ENCODE measurements around the gene TCP11L2. TPM values are rescaled to one million over a fixed set of nuclear protein-coding genes. Genes with fewer than 3 reads are reported as not detected.

TCP11L2 gene
- polyA plus RNA-seq, 3 donors: 23.5 to 37.3 (median 35.8) TPM

DNA sequence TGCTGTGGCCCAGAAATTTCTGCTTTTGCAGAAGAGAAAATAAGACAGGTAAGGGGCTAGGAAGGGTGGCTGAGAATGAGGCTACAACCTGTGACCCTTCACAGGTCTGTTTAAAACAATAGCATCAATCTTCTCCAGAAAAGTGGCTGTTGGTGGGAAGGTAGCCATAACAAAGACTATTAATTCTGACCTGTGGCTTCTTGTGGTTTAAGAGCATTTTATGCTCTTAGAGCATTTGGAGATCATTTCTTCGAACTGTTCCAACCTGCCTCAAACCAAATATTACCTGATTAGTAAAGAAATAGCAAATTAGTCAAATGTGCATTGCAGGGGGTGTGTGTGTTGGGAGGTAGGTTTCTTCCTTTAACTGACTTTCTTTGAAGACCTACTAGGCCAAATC lies 15.2 kb upstream of the TCP11L2 start:
- H3K4me1 ChIP-seq (ENCODE audit: control insufficient read depth in 1 of 2, insufficient read depth in 2 of 2, low read length in 2 of 2): peaks cover 14 to 27% of the 10 kb centered on the region in 2 donors
- H3K27me3 ChIP-seq (ENCODE audit: control insufficient read depth in 2 of 2, insufficient read depth in 2 of 2, low read length in 2 of 2): peaks cover 10 to 13% of the 10 kb centered on the region in 2 donors
- intact Hi-C loops (cut with micrococcal nuclease): loop anchor here in 1 of 2 donors (5.0 kb wide), 1 partner anchor 40 kb away; the partner anchor contains the start of gene CKAP4
- Mint-ChIP-seq H3K9me3 (peaks cover under 1 to 3% (median 2%) of the 10 kb centered on the region in 7 donors), H3K4me3 (no peak overlapping the region), H3K27me3 (ENCODE audit: low read depth in 3 of 3) (peaks cover 14 to 29% (median 19%) of the 10 kb centered on the region in 3 donors), H3K27ac (peak overlapping the region in 3 of 7 donors; percentile 15 to 68 (median 43)), H3K4me1 (peaks cover 41% of the 10 kb centered on the region), H3K36me3 (peaks cover 1 to 2% of the 10 kb centered on the region in 2 donors)
- peaks cover 0 to under 1% of the 10 kb centered on the region in 2 donors for H3K9me3 ChIP-seq (replicated peaks in 1 of 2; ENCODE audit: control insufficient read depth in 1 of 2, insufficient read depth in 1 of 2, low read length in 2 of 2)
- TF ChIP-seq, protein P1, sequence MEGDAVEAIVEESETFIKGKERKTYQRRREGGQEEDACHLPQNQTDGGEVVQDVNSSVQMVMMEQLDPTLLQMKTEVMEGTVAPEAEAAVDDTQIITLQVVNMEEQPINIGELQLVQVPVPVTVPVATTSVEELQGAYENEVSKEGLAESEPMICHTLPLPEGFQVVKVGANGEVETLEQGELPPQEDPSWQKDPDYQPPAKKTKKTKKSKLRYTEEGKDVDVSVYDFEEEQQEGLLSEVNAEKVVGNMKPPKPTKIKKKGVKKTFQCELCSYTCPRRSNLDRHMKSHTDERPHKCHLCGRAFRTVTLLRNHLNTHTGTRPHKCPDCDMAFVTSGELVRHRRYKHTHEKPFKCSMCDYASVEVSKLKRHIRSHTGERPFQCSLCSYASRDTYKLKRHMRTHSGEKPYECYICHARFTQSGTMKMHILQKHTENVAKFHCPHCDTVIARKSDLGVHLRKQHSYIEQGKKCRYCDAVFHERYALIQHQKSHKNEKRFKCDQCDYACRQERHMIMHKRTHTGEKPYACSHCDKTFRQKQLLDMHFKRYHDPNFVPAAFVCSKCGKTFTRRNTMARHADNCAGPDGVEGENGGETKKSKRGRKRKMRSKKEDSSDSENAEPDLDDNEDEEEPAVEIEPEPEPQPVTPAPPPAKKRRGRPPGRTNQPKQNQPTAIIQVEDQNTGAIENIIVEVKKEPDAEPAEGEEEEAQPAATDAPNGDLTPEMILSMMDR (IDR thresholded peaks at IDR 0.05): no peak
- no peak overlapping the region for H3K9ac ChIP-seq (ENCODE audit: insufficient read depth, low read length, poor library complexity, severe bottlenecking)
- H4K20me1 ChIP-seq (ENCODE audit: insufficient read depth, low read length): no peaks in the 10 kb centered on the region
- no peak for DNase-seq
- no peak overlapping the region for H3K4me2 ChIP-seq (replicated peaks; ENCODE audit: extremely low read depth, low read length, poor library complexity, severe bottlenecking)
- H3K27ac ChIP-seq (ENCODE audit: low read depth in 1 of 2, low read length in 2 of 2): no peak overlapping the region
- WGBS (ENCODE audit: insufficient coverage): no CpG with 5 or more reads among the region's 1 CpG
- no peak overlapping the region for H2AFZ ChIP-seq (ENCODE audit: insufficient read depth, low read depth, low read length, poor library complexity, severe bottlenecking)
- no peaks in the 10 kb centered on the region for H3K79me2 ChIP-seq (ENCODE audit: insufficient read depth, low read length)
- no peaks in the 10 kb centered on the region for H3K36me3 ChIP-seq (replicated peaks in 1 of 2; ENCODE audit: control insufficient read depth in 1 of 2, insufficient read depth in 2 of 2, low read length in 2 of 2)
- no peak overlapping the region for H3K4me3 ChIP-seq (replicated peaks in 1 of 3; ENCODE audit: low read depth in 2 of 3, low read length in 3 of 3)

DNA sequence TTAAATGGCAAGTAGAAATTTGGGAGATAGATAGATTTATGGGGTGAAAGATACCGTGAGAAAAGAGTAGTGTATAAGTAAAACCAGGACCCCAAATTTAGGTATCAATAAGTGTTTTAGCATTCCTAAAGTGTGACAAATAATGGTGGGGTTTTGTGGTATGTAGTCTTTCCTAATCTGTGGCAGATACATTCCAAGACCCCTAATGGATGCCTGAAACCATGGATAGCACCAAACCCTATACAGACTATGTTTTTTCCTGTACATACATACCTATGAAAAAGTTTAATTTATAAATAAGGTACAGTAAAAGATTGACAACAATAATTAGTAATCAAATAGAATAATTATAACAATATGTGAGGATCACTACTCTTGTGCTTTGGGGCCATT lies 14.4 kb upstream of the TCP11L2 start:
- Histone ChIP-seq H4K20me1 (ENCODE audit: insufficient read depth, low read length) (no peaks in the 10 kb centered on the region), H3K79me2 (ENCODE audit: insufficient read depth, low read length) (no peaks in the 10 kb centered on the region), H3K27ac (ENCODE audit: low read depth in 1 of 2, low read length in 2 of 2) (no peak overlapping the region), H3K4me2 (replicated peaks; ENCODE audit: extremely low read depth, low read length, poor library complexity, severe bottlenecking) (no peak overlapping the region), H3K4me3 (replicated peaks in 1 of 3; ENCODE audit: low read depth in 2 of 3, low read length in 3 of 3) (no peak overlapping the region), H3K36me3 (replicated peaks in 1 of 2; ENCODE audit: control insufficient read depth in 1 of 2, insufficient read depth in 2 of 2, low read length in 2 of 2) (no peaks in the 10 kb centered on the region), H3K4me1 (ENCODE audit: control insufficient read depth in 1 of 2, insufficient read depth in 2 of 2, low read length in 2 of 2) (peaks cover 14 to 27% of the 10 kb centered on the region in 2 donors), H2AFZ (ENCODE audit: insufficient read depth, low read depth, low read length, poor library complexity, severe bottlenecking) (no peak overlapping the region), H3K9me3 (replicated peaks in 1 of 2; ENCODE audit: control insufficient read depth in 1 of 2, insufficient read depth in 1 of 2, low read length in 2 of 2) (no peaks in the 10 kb centered on the region), H3K27me3 (ENCODE audit: control insufficient read depth in 2 of 2, insufficient read depth in 2 of 2, low read length in 2 of 2) (peaks cover 10 to 13% of the 10 kb centered on the region in 2 donors), H3K9ac (ENCODE audit: insufficient read depth, low read length, poor library complexity, severe bottlenecking) (no peak overlapping the region)
- H3K4me3 Mint-ChIP-seq: no peak overlapping the region
- peak overlapping the region in 3 of 7 donors; percentile 15 to 65 (median 43) for H3K27ac Mint-ChIP-seq
- no peak for DNase-seq
- peaks cover 14 to 26% (median 14%) of the 10 kb centered on the region in 3 donors for H3K27me3 Mint-ChIP-seq (ENCODE audit: low read depth in 3 of 3)
- no peaks in the 10 kb centered on the region for H3K9me3 Mint-ChIP-seq
- 100% methylated on average over 1 of the region's 1 CpG for WGBS (ENCODE audit: insufficient coverage)
- peaks cover 0 to 2% of the 10 kb centered on the region in 2 donors for H3K36me3 Mint-ChIP-seq
- H3K4me1 Mint-ChIP-seq: peaks cover 38% of the 10 kb centered on the region
- intact Hi-C loops (cut with micrococcal nuclease): loop anchor here in 1 of 2 donors (5.0 kb wide), 1 partner anchor 41 kb away; the partner anchor contains the start of gene CKAP4
- TF ChIP-seq, protein P1 (IDR thresholded peaks at IDR 0.05): no peak

Measured in CD14-positive monocyte (primary cell).